Limb (tissue), 2 donors: ENCODE data around the gene RNU6-9.

Source experiments
- DNase-seq, 2 donors: peaks; one replicate each; pipeline ENCODE4 v3.0.0-alpha.2; 2016; ENCODE audit errors: extremely low spot score in 2 of 2

RNU6-9 gene

GRCh38 chr19:861756-862580 is 31.3 kb upstream of the RNU6-9 start:
- no peak for DNase-seq

- peak in 1 of 2 donors; percentile 77 for DNase-seq
Observed at GRCh38 chr19:862581-863314, 30.5 kb upstream of the RNU6-9 start.

- no peak for DNase-seq
Observed at GRCh38 chr19:863315-863620, 30.0 kb upstream of the RNU6-9 start.

- no peak for DNase-seq
Observed at GRCh38 chr19:866769-867300, 26.4 kb upstream of the RNU6-9 start.

GRCh38 chr19:867301-867793 is 25.9 kb upstream of the RNU6-9 start:
- no peak for DNase-seq

- DNase-seq: no peak
Observed at GRCh38 chr19:867855-868457, 25.3 kb upstream of the RNU6-9 start.

GRCh38 chr19:868458-869244 is 24.6 kb upstream of the RNU6-9 start:
- DNase-seq: no peak

GRCh38 chr19:869245-870177 is 23.8 kb upstream of the RNU6-9 start:
- DNase-seq: peak in 1 of 2 donors; percentile 36

- DNase-seq: no peak
Observed at GRCh38 chr19:870314-870713, 23.0 kb upstream of the RNU6-9 start.

GRCh38 chr19:870963-871401 is 22.3 kb upstream of the RNU6-9 start:
- DNase-seq: no peak

GRCh38 chr19:871446-872265 is 21.6 kb upstream of the RNU6-9 start:
- no peak for DNase-seq

GRCh38 chr19:872266-872951 is 20.9 kb upstream of the RNU6-9 start:
- DNase-seq: no peak

GRCh38 chr19:873084-873483 is 20.2 kb upstream of the RNU6-9 start:
- DNase-seq: no peak

GRCh38 chr19:873561-874041 is 19.7 kb upstream of the RNU6-9 start:
- no peak for DNase-seq

- DNase-seq: no peak
Observed at GRCh38 chr19:875265-875879, 17.9 kb upstream of the RNU6-9 start.

GRCh38 chr19:876089-876488 is 17.2 kb upstream of the RNU6-9 start:
- no peak for DNase-seq

- no peak for DNase-seq
Observed at GRCh38 chr19:876780-877314, 16.4 kb upstream of the RNU6-9 start.
